M059J (cell line): ENCODE measurements around the gene IGSF9B. TPM values are rescaled to one million over a fixed set of nuclear protein-coding genes. Genes with fewer than 3 reads are reported as not detected.

Source experiments
- DNase-seq: peaks from one replicate; pipeline ENCODE4 v3.0.0-alpha.2; 2012; ENCODE audit warnings: low read depth
- total RNA-seq: library from RNA; depleted of rRNA; stranded (reverse); fragments of >200 nt; shearing (Covaris generic); gene quantifications from 2 replicates; pipeline ENCODE4 v1.2.3, GENCODE V29; 2014

The IGSF9B gene
- total RNA-seq, 1 experiment from 2014 or later: 0.02 TPM

DNA sequence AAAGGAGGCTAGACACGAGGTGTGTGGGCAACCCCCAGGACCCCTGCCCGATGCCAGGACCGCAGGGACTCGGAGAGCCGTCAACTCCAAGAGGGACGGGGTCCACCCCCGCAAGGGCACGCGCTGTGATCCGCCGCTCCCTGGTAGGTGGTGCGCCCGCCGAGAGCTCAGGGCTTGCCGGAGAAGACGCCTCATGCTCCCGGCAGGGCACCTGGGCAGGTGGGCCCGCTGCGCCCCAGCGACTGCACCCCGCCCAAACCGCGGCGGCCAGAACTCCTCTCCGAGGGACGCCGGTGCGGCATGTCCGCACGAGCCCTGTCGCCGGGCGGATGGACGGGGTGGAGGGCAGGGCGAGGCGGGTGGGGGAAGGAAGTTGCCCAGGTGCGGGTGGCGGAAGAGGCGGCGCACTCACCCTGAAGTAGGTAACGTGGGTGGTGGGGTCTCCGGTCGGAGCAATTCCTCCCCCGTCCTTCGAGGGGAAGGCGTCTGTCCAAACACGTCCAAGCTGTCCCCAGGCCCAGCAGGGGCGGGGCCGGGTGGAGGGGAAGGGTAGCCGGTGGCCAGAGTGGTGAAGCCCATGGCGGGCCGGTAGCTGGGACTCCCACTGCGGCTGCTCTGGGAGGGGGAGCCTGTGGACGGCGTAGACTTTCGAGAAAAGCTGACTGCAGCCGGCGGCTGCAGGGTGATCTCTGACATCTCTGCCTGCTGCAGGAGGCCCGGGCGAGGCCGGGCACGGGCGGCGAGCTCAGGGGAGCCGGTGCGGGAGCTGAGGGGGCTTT is 37.2 kb downstream of the IGSF9B start:
- DNase-seq: no peak

DNA sequence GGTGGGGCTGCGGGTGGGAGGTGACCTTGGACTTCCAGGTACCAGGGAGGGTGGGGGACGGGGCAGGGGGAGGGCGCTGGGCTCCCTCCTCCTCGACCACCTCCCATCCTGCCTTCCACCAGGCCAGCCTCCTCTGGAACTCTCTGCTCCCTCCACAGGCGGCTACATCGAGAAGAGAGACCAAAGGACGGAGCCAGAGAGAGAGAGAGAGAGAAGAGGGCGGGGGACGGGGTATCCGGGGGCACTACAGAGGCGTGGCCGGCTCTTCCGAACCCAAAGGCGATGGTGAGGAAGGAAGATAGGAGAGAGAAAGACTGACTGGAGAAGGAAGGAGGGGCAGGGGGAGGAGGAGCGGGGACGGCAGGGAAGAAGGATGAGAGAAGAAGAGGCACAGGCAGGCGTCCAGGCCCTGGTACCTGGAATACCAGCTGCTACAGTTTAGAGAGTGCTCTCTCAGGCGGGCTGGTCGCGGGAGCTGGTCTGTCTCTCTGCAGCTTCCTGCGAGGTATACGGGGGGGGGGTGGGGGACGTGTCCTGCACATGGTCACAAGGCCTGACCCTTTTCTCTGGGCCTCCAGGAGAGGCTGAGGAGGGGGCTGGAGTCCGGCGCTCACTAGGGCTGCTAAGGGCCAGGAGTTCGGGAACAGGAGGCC is 38.0 kb downstream of the IGSF9B start:
- DNase-seq: no peak

DNA sequence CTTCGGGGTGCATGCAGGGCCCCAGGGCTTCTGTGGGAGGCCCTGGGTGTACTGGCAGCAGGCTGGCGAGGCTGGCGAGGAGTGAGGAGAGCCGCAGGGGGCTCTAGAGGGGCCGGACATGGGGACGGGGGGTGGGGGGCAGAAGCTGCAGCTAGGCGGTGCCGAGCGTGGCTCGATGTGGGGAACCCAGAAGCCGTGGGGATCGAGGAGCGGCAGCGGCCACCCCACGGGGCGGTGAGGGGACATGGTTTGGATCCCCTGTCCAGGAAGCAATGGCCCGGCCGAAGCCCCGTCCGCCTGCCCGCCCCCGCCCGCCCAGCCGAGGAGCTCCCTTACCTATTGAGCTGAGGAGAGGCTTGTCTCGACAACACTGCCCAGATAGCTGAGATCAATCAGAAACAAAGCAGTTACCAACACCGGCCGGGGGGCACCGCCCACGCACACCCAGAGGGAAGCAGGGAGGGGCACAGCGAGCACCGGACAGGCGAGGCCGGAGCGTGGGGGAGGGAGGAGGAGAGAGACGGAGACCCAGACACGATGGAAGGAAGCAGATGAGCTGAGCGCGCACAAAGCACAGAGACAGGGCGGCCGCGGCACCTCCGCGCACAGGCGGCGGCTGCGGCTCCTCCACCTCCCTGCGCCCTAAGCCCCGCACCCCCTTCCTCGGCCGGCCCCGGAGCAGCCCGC is 38.7 kb downstream of the IGSF9B start:
- DNase-seq: no peak

DNA sequence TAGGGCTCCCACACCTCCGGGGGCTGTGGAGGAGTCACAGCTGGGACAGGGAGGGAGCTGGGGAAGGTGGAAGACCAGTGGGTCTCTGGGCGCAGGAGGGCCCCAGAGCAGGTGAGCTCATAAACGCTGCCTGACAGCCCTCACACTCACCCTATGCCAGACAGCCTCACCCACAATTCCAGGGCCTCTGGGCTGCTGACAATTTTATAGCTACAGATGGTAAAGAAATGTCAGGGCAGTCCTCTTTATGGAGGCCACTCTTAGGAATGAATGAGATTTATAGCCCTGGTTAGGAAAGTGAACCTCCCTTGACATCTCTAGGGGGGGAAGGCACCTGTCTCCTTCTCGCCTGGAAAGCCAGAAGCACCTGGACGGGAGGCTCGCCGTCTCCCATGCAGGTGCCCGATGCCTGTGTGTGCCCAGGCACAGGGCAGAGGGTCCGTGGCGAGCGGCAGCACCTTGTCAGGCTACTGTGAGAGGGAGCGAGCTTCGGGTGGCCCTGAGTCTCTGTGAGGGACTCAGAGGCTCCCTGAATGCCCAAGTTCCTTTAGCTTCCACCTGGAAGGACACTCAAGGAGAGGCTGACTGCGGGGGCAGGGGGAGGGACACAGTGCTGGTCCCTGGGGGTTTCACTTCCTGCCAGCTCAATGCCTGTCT is 39.9 kb downstream of the IGSF9B start:
- DNase-seq: no peak

DNA sequence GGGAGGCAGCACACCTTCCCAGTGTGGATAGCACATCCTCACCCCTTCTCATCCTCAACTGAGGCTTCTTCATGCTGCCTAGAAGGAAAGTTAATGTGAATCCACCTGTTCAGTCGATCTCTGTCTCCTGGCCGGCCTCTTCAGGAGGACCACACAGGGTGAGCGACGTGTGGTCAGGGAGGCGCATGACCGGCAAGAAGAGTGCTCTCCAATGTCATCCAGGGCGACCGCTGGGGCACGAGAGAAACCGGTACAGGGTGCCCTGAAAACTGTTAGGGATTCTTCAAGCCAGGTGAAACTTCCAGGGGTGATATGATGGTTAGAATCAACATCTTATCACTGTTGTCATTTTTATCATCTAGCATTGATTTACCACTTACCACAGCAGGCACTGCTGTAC is 43.0 kb downstream of the IGSF9B start:
- DNase-seq: no peak

DNA sequence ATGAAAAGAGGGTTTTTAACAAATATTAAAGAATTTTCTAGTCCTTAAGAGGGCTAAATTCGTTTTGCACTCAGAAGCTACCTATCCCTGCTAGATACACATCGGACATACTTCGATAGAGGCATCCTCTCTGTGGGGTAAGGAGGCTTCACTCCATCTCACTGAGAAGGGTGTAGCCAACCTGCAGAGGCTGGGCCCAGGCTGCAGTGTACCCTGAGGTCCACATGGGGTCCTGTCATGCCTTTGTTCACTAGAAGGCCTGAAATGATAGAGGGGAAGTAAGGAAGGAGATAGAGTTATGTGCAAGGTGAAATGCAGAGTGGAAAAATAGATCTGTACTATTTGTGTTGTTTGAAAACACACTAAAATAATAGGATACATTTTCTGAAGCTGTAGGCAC is 45.6 kb downstream of the IGSF9B start:
- no peak for DNase-seq

DNA sequence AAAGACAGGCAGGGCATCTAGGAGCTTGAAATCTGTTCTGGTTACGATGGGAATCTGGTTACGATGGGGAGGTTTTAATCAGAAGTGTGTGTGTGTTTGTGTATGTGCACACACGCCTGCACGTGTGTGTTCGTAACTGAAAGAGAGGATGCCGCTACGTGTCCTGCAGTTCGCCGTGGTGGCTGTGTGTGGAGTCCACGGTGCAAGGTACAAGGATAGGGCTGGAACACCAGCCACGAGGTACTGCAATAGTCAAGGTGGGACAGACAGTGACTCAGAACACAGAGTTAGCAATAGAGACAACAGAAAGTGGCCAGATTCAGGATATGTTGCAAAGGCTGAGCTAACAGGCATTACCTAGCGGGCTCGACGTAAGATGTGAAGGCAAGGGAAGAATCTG is 46.7 kb downstream of the IGSF9B start:
- no peak for DNase-seq

DNA sequence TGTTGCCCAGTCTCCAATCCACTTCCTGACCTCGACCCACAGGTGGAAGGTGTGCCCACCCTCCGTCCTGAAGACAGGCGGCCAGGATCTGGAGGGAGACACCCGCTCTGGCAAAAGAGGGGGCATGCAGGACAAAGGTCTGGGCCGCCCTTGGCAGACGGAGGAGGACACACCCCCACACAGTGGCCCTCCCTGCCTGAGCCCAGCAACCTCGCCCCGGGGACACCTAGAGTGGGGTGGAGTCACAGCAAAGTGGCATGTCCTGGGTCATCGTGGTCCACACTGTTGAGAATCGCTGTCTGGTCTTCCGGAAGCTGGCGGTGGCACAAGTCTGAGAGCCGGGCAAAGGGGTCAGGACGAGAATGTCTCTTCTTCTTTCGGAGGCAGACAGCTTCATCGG is 47.9 kb downstream of the IGSF9B start:
- no peak for DNase-seq

DNA sequence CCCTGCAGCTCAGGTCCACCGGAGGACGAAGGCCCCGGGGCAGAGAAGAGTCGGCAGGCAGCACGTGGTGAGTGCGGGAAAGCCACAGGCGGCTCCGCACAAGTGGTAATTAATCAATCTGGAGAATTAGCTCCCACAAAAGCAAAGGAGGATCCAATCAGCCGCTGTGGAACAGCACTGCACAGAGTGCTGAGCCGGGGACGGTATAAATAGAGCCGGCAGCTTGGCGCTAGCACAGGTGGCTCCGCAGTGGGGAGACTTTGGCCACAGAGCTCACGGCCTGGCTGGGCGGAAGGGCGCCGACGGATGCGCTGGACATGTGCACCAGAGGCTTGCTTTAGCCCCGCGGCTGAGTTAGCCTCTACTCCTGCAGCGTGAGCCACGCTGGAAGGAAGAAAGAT is 48.9 kb downstream of the IGSF9B start:
- DNase-seq: no peak

DNA sequence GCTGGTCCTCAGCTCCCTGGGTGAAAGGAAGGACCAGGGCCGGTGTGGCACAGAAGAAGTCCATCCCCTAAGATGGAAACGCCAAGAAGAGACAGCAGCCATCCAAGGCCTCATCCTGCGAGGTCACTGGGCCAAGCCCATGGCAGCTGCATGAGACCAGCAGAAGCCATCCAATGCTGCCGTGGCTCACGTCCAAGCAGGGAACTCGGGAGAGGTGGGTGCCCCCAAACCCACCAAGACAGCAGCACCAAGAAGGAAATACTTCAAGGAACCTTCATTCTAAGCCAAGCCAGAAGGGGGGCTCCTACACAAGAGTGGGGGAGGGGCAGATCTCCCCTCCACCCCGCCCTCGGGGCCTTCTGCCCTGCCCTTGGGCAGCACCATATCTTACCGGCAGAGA is 49.6 kb downstream of the IGSF9B start:
- DNase-seq: no peak

DNA sequence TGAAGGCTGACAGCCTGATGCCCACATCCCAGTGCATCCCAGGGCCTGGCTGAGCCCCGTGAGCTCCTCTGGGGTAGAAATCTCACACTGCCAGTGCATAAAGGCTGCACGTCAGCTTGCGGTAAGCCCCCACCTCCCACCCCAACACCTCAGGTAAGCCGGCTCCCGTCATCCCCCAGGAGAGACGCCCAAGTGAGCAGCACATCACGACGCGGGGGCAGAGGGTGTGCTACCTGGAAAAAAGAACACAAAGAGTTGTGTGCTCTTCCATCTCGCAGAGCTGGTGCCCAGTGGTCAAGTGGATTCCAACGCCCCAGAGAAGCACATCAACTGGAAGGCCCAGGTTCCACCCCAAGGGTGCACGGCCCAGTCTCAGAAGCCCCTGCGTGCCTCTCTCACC is 50.0 kb downstream of the IGSF9B start:
- DNase-seq: no peak

DNA sequence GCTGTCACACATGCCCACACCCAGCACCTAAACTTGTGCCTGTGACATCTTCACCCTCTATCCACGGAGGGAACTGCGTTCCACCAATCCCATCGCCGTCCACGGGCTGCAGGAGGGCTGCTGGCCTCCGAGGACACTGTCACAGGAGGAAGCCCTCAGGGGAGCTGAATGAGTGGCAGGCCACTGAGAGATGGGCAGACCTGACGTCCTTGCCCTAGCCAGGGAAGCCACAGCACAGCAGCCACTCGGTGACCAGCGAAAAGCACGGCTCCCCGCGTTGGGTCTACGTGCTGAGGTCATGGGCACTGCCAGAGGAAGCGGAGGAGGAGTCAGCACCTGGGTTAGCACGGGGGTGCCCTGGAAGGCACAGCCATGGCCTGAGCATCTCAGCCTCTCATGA is 50.5 kb downstream of the IGSF9B start:
- DNase-seq: no peak

DNA sequence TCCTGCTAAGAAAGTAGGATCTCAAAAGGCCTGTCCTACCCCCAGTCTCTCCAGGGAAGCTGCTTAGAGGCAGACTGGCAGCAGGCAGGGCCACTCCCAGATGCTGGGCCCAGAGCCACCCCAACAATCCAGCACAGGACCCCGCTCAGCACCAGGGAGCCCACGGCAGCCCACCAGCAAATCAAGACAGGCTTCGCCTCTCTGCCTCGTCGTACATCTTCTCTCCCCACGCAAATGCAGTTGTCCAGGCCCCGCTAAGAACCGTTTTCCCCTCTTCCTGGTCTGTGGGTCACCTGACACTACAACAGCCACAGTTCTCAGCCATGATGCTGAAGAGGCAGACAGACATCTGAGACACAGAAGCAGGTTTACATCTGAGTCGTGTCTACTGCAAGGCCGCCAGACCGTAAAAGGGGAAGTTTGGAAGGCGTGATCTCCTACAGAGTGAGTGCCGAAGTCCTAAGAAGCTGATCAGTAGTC is 51.1 kb downstream of the IGSF9B start:
- DNase-seq: no peak

DNA sequence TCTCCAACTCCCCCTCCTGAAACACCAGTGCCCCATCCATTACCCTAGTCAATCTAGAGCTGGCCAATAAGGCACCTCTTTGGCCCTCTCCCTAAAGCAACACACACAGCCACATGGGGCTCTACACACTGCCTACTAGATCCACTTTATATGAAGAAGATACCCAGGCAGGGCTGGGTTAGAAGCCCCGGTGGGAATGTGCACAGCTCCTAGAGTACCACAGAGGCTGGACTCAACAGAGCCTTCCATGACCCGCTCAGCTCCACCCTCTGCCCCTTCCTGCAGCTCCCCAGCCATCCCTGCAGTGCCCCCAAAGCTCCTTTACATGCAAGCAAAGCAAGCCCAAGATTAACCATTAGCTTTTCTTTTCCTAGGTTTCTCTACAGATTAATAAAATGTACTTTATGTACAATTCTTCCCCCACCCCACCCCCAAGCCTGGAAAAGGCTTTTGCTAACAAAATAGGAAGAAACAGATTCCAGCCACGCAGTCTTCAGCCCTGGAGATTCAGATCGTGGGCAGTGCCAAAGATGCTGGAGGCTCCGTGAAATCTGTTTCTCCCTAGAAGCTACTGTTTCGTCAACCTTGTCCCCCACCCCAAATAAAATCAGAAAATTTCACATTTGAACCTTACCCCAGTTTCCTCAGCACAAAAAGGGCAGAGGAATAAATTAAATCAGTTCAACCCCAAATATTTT is 51.8 kb downstream of the IGSF9B start:
- no peak for DNase-seq

DNA sequence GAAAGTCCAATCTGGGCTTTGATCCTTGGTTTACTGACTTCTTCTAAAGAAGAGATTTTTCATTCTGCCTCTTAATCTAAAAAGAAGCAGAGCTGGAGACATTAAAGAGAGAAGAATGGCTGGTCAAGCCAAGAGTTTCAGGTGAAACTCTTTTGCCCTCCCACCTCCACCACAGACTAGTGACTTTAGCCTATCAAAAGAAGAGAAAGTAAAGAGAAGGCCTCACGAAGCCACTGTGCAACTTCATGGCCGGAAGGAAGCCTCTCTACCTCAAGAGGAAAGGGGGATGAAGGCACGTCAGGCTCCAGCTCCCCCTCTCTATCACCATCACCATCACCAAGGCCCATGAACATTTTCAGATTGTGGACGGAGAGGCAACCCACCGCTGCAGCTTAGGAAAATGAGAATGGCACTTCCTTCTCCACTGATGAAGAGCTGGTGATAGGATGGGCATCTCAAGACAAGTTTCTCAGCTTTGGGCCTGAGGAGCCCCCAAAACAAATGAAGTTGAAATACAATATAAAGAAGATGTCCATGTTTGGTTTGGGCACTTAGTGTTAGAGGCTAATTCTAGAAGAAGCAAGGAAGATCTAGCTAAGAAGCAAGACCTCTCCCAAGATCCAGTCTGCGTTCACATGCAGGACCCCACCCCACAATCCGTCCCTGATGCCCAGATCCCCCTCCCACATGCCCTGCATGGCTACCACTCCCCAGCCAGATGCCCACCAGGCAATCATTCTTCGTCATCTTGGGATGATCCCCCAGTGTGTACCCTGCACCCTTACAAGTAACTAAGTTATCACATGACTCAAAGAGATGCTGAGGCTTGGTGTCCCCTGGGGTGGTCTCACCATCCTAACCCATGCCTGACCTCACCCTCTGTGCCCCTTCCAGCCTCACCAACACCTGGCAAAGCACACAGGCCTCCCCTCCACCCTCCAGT is 52.6 kb downstream of the IGSF9B start:
- no peak for DNase-seq

DNA sequence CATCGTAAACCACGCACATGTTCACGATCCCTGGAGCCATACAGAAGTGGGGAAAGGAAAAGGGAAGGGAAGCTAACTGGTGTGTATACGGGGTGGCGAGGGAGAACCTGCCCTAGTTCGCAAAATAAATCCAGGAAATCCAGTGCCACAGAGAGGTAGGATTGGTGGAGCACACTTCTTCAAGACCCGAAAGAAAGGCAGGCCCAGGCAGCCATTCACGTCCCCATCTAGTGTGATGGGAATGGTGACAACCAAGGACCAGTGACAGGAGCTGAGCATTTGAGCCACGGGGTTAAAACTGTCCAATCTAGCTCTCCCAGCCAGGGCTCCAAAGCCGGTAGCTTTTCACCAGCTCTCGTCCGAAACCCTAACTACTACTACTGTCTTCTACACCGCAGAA is 53.7 kb downstream of the IGSF9B start:
- no peak for DNase-seq

DNA sequence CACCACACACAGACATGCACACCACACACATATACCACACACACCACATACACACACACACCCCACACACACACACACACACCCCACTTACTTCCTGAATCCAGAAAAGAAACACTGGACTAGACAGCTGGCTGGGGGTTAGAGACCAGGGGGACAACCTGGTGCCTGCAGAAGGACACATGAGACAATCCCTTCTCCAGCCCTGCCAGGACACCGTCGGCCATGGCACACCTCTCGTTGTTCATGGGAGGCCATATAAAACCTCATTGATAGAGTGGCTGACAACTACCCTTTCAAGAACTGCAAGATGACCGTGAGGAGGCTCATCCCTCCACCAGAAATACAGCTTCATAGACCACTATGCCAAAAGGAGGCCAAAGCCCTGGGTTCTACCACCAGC is 54.3 kb downstream of the IGSF9B start:
- no peak for DNase-seq

DNA sequence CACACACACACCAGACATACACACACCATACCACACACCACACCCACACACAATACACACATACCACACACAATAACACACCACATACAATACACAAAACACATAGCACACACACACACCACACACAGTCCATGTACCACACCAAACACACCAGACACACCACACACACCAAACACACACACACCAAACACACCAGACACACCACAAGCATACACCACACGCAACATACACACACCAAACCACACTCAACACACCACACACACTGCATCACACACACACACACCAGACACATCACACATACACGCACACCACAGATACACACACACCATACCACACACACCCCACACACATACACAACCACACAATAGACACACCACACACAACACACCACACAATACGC is 54.8 kb downstream of the IGSF9B start:
- DNase-seq: no peak

DNA sequence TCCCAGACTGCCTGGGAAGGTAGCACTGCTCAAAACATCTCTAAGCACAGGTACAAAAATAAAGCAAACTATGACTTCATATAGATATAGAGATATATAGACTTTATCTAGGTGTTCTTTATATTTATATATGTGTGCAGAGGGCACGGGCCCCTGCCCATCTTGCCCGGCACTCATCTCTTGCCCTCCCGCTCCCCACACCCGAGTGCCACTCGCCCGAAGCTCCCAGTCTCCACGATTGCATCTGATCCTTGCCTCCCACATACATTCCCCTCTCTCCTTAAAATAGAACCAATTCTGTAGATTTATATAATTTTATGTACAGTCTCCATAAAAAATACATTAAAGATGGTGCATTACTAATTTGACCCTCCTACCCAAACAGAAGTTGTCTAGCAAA is 55.5 kb downstream of the IGSF9B start:
- no peak for DNase-seq
